Lung (tissue), 13 donors: ENCODE results near the gene RASD1. TPM values are rescaled to one million over a fixed set of nuclear protein-coding genes. Genes with fewer than 3 reads are reported as not detected.
A peak's percentile ranks its signal among the peaks of the same experiment; 100 is the strongest.

Source experiments
- ATAC-seq: fragments of 200-7000 bp; cut with Tn5 transposase; one replicate; pipeline ENCODE4 v1.9.1; 2020; ENCODE audit warnings: moderate number of reproducible peaks; ENCODE audit not compliant: insufficient read depth, low FRiP score
- DNase-seq, 3 donors: peaks; one replicate each; pipeline ENCODE4 v3.0.0-alpha.2; 2013 to 2017
- H3K27ac ChIP-seq, 2 donors: one replicate each; pipeline ENCODE4 v1.5.1; 2013; ENCODE audit warnings: mild to moderate bottlenecking in 2 of 2, moderate library complexity in 2 of 2, control low read depth in 1 of 2, inconsistent platforms in 1 of 2, low read depth in 1 of 2, low read length in 1 of 2
- H3K27me3 ChIP-seq, 3 donors: one replicate each; pipeline ENCODE4 v1.5.1; 2013; ENCODE audit warnings: low read length in 2 of 3; ENCODE audit not compliant: control insufficient read depth in 3 of 3, insufficient read depth in 3 of 3
- H3K36me3 ChIP-seq, 4 donors: one replicate each; pipeline ENCODE4 v1.5.1; 2013; ENCODE audit warnings: low read length in 4 of 4, mild to moderate bottlenecking in 1 of 4, moderate library complexity in 1 of 4; ENCODE audit not compliant: control insufficient read depth in 4 of 4, insufficient read depth in 4 of 4
- H3K4me1 ChIP-seq, 5 donors: one replicate each; pipeline ENCODE4 v1.5.1; 2013; ENCODE audit warnings: low read length in 5 of 5, mild to moderate bottlenecking in 2 of 5, moderate library complexity in 1 of 5; ENCODE audit not compliant: control insufficient read depth in 5 of 5, insufficient read depth in 5 of 5
- H3K4me3 ChIP-seq: one replicate; pipeline ENCODE4 v1.5.1; 2013; ENCODE audit warnings: mild to moderate bottlenecking, control low read depth, moderate library complexity
- H3K9ac ChIP-seq, 2 donors: one replicate each; pipeline ENCODE4 v1.5.1; 2013; ENCODE audit warnings: low read length in 2 of 2, control low read depth in 1 of 2; ENCODE audit not compliant: insufficient read depth in 1 of 2
- H3K9me3 ChIP-seq, 4 donors: one replicate each; pipeline ENCODE4 v1.5.1; 2013; ENCODE audit warnings: low read length in 3 of 4, mild to moderate bottlenecking in 1 of 4, moderate library complexity in 1 of 4; ENCODE audit not compliant: control insufficient read depth in 4 of 4, insufficient read depth in 3 of 4
- WGBS, 2 donors: extraction: QIAGEN DNeasy Blood & Tissue Kit; methylation state at CpG; one replicate each; pipeline ENCODE4 v1.1.7; 2013; 5-methylcytosine and 5-hydroxymethylcytosine counted together
- polyA plus RNA-seq, 2 donors: library from polyadenylated mRNA; stranded (reverse); fragments of 200-250 nt; gene quantifications; one replicate each; pipeline ENCODE4 v1.2.1, GENCODE V29; 2013
- small RNA-seq: library from RNA; depleted of rRNA; stranded (forward); fragments of <200 nt; gene quantifications from one replicate; pipeline ENCODE3, GENCODE V24; 2014; ENCODE audit warnings: low replicate concordance
- total RNA-seq, 2 donors: library from RNA; depleted of rRNA in 1 of 2; stranded (reverse); fragments of >200 nt in 1 of 2; gene quantifications; one replicate each; pipeline ENCODE4 v1.2.1, GENCODE V29; 2014 to 2021
- TF ChIP-seq, protein P1 (sequence below): IDR thresholded peaks from 2 replicates; pipeline ENCODE4 v1.5.1; 2012; ENCODE audit warnings: mild to moderate bottlenecking; ENCODE audit errors: control extremely low read depth, extremely low read depth
- donor health status: control.
- donor health status: control.
- donor health status: Bipolar disorder and iron deficiency.
- donor health status: healthy.
- donor health status: DM: yes; HTN: yes; CAD: no.

RASD1 gene
- total and polyA plus RNA-seq, 4 donors = 3.8 to 53.8 (median 12.4) TPM

DNA sequence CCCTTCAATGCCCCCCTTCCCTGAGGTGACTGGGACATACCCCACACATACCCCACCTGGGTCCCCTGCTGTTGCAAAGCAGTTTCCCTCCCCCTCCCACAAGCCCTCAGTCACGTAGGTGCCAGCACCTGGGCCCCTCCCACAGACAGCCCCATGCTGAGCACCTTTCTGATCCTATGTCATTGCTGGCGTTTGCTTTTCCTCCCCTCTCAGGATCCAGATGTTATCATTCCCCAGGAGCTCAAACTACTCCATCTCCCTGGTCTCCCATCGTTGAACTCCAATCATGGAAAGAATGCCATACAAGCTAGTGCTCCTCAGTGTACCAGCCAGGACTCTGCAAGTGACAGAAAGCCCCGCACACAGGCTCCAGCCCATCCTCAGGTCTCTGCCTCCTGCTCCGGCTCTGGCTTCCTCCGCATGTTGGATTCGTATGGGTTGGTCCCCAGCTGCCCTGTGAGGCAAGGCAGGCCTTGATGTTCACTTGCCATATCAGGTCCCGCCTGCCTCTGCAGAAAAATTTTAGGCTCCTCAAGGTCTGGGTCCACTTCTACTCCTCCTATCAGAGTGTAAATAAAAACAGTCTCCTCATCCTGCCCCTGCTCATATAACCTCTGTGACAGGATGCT, 50.8 kb downstream of the RASD1 start:
- H3K4me1 ChIP-seq = peaks cover 0 to 9% (median 0%) of the 10 kb centered on the region in 5 donors
- peak overlapping the region in 1 of 2 donors; percentile 35 for H3K27ac ChIP-seq
- H3K9me3 ChIP-seq = no peaks in the 10 kb centered on the region
- no peak for ATAC-seq
- 74 to 84% methylated on average over 8 of the region's 8 CpGs for WGBS, 2 donors
- H3K9ac ChIP-seq = no peak overlapping the region
- H3K27me3 ChIP-seq = no peaks in the 10 kb centered on the region
- H3K4me3 ChIP-seq = no peak overlapping the region
- no peaks in the 10 kb centered on the region for H3K36me3 ChIP-seq
- TF ChIP-seq, protein P1, sequence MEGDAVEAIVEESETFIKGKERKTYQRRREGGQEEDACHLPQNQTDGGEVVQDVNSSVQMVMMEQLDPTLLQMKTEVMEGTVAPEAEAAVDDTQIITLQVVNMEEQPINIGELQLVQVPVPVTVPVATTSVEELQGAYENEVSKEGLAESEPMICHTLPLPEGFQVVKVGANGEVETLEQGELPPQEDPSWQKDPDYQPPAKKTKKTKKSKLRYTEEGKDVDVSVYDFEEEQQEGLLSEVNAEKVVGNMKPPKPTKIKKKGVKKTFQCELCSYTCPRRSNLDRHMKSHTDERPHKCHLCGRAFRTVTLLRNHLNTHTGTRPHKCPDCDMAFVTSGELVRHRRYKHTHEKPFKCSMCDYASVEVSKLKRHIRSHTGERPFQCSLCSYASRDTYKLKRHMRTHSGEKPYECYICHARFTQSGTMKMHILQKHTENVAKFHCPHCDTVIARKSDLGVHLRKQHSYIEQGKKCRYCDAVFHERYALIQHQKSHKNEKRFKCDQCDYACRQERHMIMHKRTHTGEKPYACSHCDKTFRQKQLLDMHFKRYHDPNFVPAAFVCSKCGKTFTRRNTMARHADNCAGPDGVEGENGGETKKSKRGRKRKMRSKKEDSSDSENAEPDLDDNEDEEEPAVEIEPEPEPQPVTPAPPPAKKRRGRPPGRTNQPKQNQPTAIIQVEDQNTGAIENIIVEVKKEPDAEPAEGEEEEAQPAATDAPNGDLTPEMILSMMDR = no peak
- DNase-seq = no peak

Small RNA genes within 50 kb of the gene (small RNA-seq; reads per million reads assigned to genes)
- gene RF00019 = not detected

Other genes with a start within 250 kb of the RASD1 start
- gene COPS3, start 215.1 kb downstream of the RASD1 start, total RNA-seq = 10 to 100 TPM; 52.1 to 63.3 TPM
- gene COPS3, start 215.1 kb downstream of the RASD1 start, polyA plus RNA-seq = 10 to 100 TPM; 32.9 to 48.3 TPM
- 1 to 10 TPM; 2.1 to 2.8 TPM for gene NT5M, start 193.0 kb downstream of the RASD1 start, total RNA-seq
- 1 to 10 TPM; 1.7 to 2.1 TPM for gene NT5M, start 193.0 kb downstream of the RASD1 start, polyA plus RNA-seq
- gene MED9, start 19.4 kb downstream of the RASD1 start, total RNA-seq = 10 to 100 TPM; 14.2 to 15.4 TPM
- 10 to 100 TPM; 10.8 to 12.4 TPM for gene MED9, start 19.4 kb downstream of the RASD1 start, polyA plus RNA-seq
- 10 to 100 TPM; 18.7 to 59.1 TPM for gene PEMT, start 95.3 kb upstream of the RASD1 start, total RNA-seq
- gene PEMT, start 95.3 kb upstream of the RASD1 start, polyA plus RNA-seq = 10 to 100 TPM; 32.7 to 36.1 TPM
- gene RAI1, start 185.1 kb upstream of the RASD1 start, total RNA-seq = 10 to 100 TPM; 41.6 to 44.4 TPM
- gene RAI1, start 185.1 kb upstream of the RASD1 start, polyA plus RNA-seq = 10 to 100 TPM; 14.5 to 15.1 TPM